ENCODE measurements around the gene BBS9. TPM values are rescaled to one million over a fixed set of nuclear protein-coding genes. Genes with fewer than 3 reads are reported as not detected.

The BBS9 gene
- total and polyA plus RNA-seq, 8 donors = 2.6 to 10.8 (median 6.0) TPM

GRCh38 chr7:33177876-33178275, 48.5 kb downstream of the BBS9 start:
- Histone ChIP-seq H3K27me3 (no peaks in the 10 kb centered on the region), H3K4me1 (no peaks in the 10 kb centered on the region), H3K27ac (no peak overlapping the region), H3K36me3 (peaks cover 0 to 3% (median 0%) of the 10 kb centered on the region in 3 donors), H3K4me3 (no peak overlapping the region), H3K9me3 (no peaks in the 10 kb centered on the region)
- WGBS, 2 donors = 60 to 62% methylated on average over 2 of the region's 2 CpGs
- intact Hi-C loops (cut with DNase I) = no loop called here
- TF ChIP-seq CTCF (IDR thresholded peaks at IDR 0.05) = no peak
- DNase-seq (no peak), FAIRE-seq (no peak), ATAC-seq (no peak)

- no peak for FAIRE-seq
Observed at GRCh38 chr7:33179519-33179918, 50.2 kb downstream of the BBS9 start.

GRCh38 chr7:33183504-33183903, 54.1 kb downstream of the BBS9 start:
- DNase-seq (no peak), FAIRE-seq (no peak), ATAC-seq (no peak)
- intact Hi-C loops (cut with DNase I) = no loop called here
- Histone ChIP-seq H3K4me1 (no peaks in the 10 kb centered on the region), H3K9me3 (no peaks in the 10 kb centered on the region), H3K27me3 (no peaks in the 10 kb centered on the region), H3K36me3 (no peaks in the 10 kb centered on the region), H3K27ac (no peak overlapping the region), H3K4me3 (no peak overlapping the region)
- 40 to 48% methylated on average over 2 of the region's 2 CpGs for WGBS, 2 donors
- TF ChIP-seq CTCF (IDR thresholded peaks at IDR 0.05) = no peak

More at GRCh38 chr7:33179519-33179918, 50.2 kb downstream of the BBS9 start:
- H3K27me3 ChIP-seq = no peaks in the 10 kb centered on the region
- DNase-seq (no peak), ATAC-seq (no peak)
- no peak for TF ChIP-seq CTCF (IDR thresholded peaks at IDR 0.05)
- no peaks in the 10 kb centered on the region for H3K4me1 ChIP-seq
- no peak overlapping the region for H3K4me3 ChIP-seq
- intact Hi-C loops (cut with DNase I) = no loop called here
- WGBS, 2 donors = 80 to 97% methylated on average over 2 of the region's 2 CpGs
- H3K27ac ChIP-seq = no peak overlapping the region
- H3K36me3 ChIP-seq = peaks cover 0 to 3% (median 0%) of the 10 kb centered on the region in 3 donors
- H3K9me3 ChIP-seq = no peaks in the 10 kb centered on the region

- WGBS, 2 donors = 60 to 92% methylated on average over 1 of the region's 1 CpG
- Histone ChIP-seq H3K9me3 (no peaks in the 10 kb centered on the region), H3K4me3 (no peak overlapping the region), H3K27ac (no peak overlapping the region), H3K4me1 (no peaks in the 10 kb centered on the region), H3K27me3 (no peaks in the 10 kb centered on the region), H3K36me3 (no peaks in the 10 kb centered on the region)
- TF ChIP-seq CTCF (IDR thresholded peaks at IDR 0.05) = no peak
- ATAC-seq (no peak), FAIRE-seq (no peak), DNase-seq (no peak)
- intact Hi-C loops (cut with DNase I) = no loop called here
Observed at GRCh38 chr7:33184828-33185227, 55.5 kb downstream of the BBS9 start.

- TF ChIP-seq CTCF (IDR thresholded peaks at IDR 0.05) = peak; percentile 7 to 37 (median 33)
- intact Hi-C loops (cut with DNase I) = no loop called here
- 65 to 70% methylated on average over 3 of the region's 3 CpGs for WGBS, 2 donors
- ATAC-seq (peak in 3 of 4 donors; percentile 71 to 79 (median 77)), DNase-seq (no peak), FAIRE-seq (peak; percentile 54)
- Histone ChIP-seq H3K4me3 (no peak overlapping the region), H3K4me1 (no peaks in the 10 kb centered on the region), H3K9me3 (no peaks in the 10 kb centered on the region), H3K27ac (no peak overlapping the region), H3K27me3 (no peaks in the 10 kb centered on the region), H3K36me3 (no peaks in the 10 kb centered on the region)
Observed at GRCh38 chr7:33185786-33186185, 56.4 kb downstream of the BBS9 start.

All from pancreas (tissue), 10 donors.